ENCODE data around the gene TGFBR3.

GRCh38 chr1:91856996-91857395, 29.0 kb downstream of the TGFBR3 start:
- no peak for TF ChIP-seq CTCF (conservative IDR thresholded peaks at IDR 0.05 in 1 of 2, IDR thresholded peaks at IDR 0.05 in 1 of 2; ENCODE audit: extremely low read depth in 1 of 2, insufficient read depth in 1 of 2, low read depth in 1 of 2, low read length in 2 of 2)
- TF ChIP-seq EZH2 (IDR thresholded peaks at IDR 0.05; ENCODE audit: borderline replicate concordance, low read length) = no peak

All from mammary epithelial cell (primary cell).